WI38 (cell line): Measurements from ENCODE around the gene CD4.

ENCODE experiments used
- H3K4me3 ChIP-seq: 2 replicates; pipeline ENCODE4 v1.5.1; 2011; ENCODE audit warnings: low read depth, mild to moderate bottlenecking, control low read depth, low read length
- TF ChIP-seq, protein P1 (sequence below): IDR thresholded peaks from 2 replicates; pipeline ENCODE4 v1.5.1; 2012; ENCODE audit warnings: low read depth, mild to moderate bottlenecking, control low read depth, low read length

CD4 gene

DNA sequence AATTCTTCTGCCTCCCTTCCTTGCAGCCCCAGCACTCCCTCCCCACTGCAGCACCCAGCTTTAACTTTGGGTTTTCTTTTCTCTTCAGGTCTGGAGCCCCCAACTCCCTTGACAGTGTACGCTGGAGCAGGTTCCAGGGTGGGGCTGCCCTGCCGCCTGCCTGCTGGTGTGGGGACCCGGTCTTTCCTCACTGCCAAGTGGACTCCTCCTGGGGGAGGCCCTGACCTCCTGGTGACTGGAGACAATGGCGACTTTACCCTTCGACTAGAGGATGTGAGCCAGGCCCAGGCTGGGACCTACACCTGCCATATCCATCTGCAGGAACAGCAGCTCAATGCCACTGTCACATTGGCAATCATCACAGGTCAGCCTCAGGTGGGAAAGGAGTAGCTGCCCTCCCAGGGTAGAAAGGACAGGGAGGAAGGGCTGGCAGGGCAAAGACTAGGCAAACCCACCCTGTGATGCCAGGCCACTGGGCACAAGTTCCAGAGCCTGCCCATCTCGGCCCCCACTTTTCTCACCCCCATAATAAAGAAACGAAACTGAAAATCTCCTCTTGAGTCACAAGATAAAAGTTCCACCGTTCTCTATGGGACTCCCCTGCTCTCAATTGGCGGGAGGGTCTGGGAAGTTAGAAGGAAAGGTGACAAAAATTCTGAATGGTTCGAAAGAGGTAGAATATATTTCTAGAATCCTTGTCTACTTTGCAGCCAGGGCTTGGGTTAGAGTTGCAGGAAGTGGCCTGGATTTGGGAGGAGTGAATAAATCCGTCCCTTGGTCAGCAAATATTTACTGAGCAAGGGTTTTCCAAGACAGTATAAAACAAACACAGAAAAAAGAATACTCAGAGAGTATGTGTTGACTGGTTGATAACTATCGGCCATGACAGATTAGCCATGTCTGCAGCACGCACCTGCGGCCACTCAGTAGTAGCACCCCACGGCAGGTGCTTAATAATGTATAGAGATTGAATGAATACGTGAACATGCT is 13.8 kb upstream of the CD4 start:
- TF ChIP-seq, protein P1, sequence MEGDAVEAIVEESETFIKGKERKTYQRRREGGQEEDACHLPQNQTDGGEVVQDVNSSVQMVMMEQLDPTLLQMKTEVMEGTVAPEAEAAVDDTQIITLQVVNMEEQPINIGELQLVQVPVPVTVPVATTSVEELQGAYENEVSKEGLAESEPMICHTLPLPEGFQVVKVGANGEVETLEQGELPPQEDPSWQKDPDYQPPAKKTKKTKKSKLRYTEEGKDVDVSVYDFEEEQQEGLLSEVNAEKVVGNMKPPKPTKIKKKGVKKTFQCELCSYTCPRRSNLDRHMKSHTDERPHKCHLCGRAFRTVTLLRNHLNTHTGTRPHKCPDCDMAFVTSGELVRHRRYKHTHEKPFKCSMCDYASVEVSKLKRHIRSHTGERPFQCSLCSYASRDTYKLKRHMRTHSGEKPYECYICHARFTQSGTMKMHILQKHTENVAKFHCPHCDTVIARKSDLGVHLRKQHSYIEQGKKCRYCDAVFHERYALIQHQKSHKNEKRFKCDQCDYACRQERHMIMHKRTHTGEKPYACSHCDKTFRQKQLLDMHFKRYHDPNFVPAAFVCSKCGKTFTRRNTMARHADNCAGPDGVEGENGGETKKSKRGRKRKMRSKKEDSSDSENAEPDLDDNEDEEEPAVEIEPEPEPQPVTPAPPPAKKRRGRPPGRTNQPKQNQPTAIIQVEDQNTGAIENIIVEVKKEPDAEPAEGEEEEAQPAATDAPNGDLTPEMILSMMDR: no peak
- no peak overlapping the region for H3K4me3 ChIP-seq

DNA sequence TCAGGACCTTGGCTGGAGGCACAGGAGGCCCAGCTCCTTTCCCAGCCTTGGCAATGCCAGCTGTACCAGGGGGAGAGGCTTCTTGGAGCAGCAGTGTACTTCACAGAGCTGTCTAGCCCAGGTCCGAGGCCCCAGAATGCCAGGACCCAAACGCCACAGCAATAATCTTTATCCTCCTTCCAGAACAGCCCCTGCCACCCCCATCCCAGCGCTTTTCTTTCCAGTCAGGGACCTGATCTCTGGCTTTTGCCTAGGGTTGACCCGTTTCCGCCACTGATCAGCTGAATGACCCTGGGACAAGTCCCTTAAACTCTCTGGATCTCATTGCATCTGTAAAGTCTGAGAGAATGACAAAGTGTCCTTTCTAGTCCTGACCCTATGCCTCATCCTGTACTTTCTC is 11.9 kb upstream of the CD4 start:
- TF ChIP-seq, protein P1: no peak

DNA sequence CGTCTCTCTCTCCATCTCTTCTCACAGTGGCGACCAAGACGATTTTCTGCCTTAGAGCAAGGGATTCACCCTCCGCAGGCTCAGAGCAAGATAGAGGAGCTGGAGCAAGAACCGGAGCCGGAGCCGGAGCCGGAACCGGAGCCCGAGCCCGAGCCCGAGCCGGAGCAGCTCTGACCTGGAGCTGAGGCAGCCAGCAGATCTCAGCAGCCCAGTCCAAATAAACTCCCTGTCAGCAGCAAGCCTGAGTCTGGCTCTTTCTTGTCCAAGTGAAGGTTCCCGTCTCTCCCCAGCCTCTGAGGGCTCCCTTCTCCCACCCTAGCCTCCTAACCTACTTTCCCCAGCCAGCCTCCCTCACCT is 11.1 kb upstream of the CD4 start:
- TF ChIP-seq, protein P1: no peak
- peak overlapping the region; percentile 50 for H3K4me3 ChIP-seq

More for the DNA sequence above, 11.9 kb upstream of the CD4 start:
- H3K4me3 ChIP-seq: no peak overlapping the region

DNA sequence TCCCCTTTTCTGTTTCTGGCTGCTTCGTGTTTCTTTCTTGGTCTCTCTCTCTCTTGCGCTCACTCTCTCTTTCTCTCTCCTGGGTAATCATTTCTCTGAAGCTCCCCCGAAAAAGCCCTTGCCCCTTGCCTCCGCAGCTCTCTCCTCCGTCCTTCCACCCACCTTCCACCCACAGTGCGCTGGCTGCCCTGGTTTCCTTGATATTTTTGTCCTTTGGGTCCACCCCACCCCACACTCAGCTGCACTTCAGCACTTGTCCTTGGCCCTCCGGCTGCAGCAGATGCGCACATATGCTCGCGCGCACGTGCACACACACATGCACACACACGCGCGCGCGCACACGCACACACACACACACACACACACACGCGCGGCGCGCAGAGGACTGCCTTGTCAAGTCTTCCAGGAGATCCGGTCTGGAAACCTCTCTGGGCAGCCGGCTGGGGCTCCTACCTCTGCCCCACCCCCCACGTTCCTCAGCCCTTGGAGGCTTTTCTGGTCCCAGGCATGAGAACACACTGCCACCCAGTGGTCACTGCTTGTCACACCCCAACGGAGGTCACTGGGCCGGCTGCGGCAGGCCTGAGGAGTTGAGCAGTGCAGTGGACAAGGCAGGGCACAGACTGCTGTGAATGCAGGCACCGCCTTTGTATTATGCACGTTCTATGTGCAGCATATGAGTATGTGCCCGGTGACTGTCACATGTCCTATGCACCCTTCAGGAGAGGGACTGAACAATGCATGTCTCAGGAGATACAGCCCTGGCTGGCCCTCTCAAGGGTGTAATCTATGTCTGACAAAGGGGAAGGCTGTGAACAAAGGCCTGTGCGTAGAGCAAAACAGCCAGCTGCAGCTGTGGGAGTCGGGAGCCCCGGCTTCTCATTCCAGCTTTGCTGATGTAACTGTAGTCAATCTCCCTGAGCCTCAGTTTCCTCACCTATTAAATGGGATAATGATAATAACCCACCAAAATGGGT is 10.5 kb upstream of the CD4 start:
- peak overlapping the region; percentile 50 for H3K4me3 ChIP-seq
- TF ChIP-seq, protein P1: peak; percentile 88

DNA sequence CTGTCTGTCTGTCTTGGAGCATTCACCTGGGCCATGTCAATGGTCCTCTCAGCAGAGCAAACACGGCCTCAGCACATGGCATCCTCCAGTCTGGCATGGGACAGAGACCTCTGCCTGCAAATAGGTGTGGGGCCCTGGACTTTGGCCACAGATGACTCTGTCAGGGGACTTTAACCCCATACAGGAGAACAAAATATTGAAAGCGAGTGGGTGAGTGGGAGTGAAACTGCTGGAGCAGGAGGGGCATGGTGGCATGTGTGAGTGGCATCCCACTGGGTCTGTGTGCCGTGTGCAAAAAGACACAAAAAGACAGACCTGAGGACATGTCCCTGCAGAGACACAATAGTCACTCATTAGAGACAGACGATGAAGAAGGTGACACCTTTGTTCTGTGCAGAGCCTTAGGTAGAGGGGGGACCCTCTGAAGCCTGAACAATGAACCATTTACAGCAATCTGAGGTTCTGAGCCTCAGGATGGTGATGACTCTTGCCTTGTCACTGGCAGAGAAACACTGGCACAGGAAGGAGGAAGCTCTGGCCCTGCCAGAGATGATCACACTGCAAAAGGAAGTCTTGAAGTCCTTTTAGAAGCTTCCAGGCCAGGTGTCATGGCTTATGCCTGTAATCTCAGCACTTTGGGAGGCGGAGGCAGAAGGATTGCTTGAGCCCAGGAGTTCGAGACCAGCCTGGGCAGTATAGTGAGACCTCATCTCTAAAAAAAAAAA is 9.5 kb upstream of the CD4 start:
- TF ChIP-seq, protein P1: no peak
- H3K4me3 ChIP-seq: no peak overlapping the region

DNA sequence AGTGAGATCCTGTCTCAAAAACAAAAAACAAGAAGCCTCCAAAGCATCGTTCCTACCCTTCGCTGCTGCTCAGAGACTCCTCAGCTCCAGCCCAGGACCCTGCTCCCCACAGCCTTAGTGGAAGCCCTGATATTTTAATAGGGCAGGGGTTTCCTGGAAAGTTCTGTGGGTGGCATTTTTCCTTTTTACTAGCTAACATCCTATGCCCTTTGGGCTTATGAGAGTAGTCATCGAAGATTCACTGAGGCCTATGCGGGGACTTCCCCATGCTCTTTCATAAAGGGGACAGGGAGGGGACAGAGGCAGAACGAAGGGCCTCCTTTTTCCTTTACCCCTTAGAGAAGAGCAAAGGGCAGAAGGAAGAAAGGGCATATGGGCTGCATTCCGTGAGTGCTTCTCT is 8.8 kb upstream of the CD4 start:
- TF ChIP-seq, protein P1: no peak
- no peak overlapping the region for H3K4me3 ChIP-seq
